ENCODE measurements around the gene FASN.

The FASN gene

DNA sequence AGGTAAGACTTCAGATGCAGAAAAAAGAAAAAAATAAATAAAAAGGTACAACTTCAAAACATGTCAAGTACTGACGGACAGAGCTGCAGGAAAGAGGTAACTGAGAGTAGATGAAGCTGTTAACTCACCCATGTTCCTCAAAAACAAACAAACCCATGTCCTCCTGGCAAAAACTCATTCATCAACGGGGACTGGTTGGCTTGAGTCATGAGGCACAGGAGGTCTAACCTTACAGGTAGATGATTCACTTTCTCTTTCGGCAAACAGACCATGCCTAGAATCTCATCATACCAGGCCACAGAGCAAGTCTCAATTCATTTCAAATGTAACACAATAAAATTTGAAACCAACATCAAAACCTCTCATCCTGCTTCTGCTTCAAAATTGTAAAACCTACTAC lies 12.3 kb upstream of the FASN start:
- TF ChIP-seq TARDBP (IDR thresholded peaks at IDR 0.05) (no peak), ARNT (IDR thresholded peaks at IDR 0.05) (no peak), HDGF (IDR thresholded peaks at IDR 0.05; ENCODE audit: borderline replicate concordance) (no peak), FOXK2 (IDR thresholded peaks at IDR 0.05) (no peak), NFRKB (IDR thresholded peaks at IDR 0.05) (no peak), FOXM1 (IDR thresholded peaks at IDR 0.05; ENCODE audit: borderline replicate concordance) (no peak), SUZ12 (IDR thresholded peaks at IDR 0.05) (no peak), CTBP1 (IDR thresholded peaks at IDR 0.05; ENCODE audit: borderline replicate concordance) (no peak), ZNF384 (IDR thresholded peaks at IDR 0.05) (no peak), L3MBTL2 (conservative IDR thresholded peaks at IDR 0.05) (no peak), FOXA1 (IDR thresholded peaks at IDR 0.05) (no peak), BHLHE40 (IDR thresholded peaks at IDR 0.05; ENCODE audit: borderline replicate concordance) (no peak), LEF1 (IDR thresholded peaks at IDR 0.05; ENCODE audit: borderline replicate concordance) (no peak), ELF4 (IDR thresholded peaks at IDR 0.05) (no peak)
- TF ChIP-seq, protein P1, sequence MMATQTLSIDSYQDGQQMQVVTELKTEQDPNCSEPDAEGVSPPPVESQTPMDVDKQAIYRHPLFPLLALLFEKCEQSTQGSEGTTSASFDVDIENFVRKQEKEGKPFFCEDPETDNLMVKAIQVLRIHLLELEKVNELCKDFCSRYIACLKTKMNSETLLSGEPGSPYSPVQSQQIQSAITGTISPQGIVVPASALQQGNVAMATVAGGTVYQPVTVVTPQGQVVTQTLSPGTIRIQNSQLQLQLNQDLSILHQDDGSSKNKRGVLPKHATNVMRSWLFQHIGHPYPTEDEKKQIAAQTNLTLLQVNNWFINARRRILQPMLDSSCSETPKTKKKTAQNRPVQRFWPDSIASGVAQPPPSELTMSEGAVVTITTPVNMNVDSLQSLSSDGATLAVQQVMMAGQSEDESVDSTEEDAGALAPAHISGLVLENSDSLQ (IDR thresholded peaks at IDR 0.05) = no peak
- ChIA-PET POLR2A (interaction anchor here (1.0 kb wide), 1 partner anchor 12 kb away, joined by 3 read pairs; no protein-coding TSS in a partner anchor), CTCF (interaction anchor here (0.6 kb wide), 2 partner anchors 20 to 73 kb away, joined by 3 to 4 read pairs; partner anchors contain the start of gene DCXR)
- DNase-seq (ENCODE audit: extremely low spot score) = no peak

- ChIA-PET CTCF (interaction anchor here (0.6 kb wide), 1 partner anchor 96 kb away, joined by 4 read pairs; no protein-coding TSS in a partner anchor), POLR2A (interaction anchor here (1.6 kb wide), 1 partner anchor 11 kb away, joined by 5 read pairs; the partner anchor contains the start of gene FASN)
- no peak for DNase-seq (ENCODE audit: extremely low spot score)
- TF ChIP-seq CTBP1 (IDR thresholded peaks at IDR 0.05; ENCODE audit: borderline replicate concordance) = no peak
- TF ChIP-seq, protein P1 (IDR thresholded peaks at IDR 0.05) = no peak
- TF ChIP-seq L3MBTL2 (conservative IDR thresholded peaks at IDR 0.05) = no peak
- no peak for TF ChIP-seq SUZ12 (IDR thresholded peaks at IDR 0.05)
- TF ChIP-seq ELF4 (IDR thresholded peaks at IDR 0.05) = no peak
- no peak for TF ChIP-seq FOXM1 (IDR thresholded peaks at IDR 0.05; ENCODE audit: borderline replicate concordance)
- no peak for TF ChIP-seq FOXA1 (IDR thresholded peaks at IDR 0.05)
- TF ChIP-seq HDGF (IDR thresholded peaks at IDR 0.05; ENCODE audit: borderline replicate concordance) = no peak
- TF ChIP-seq FOXK2 (IDR thresholded peaks at IDR 0.05) = no peak
- no peak for TF ChIP-seq TARDBP (IDR thresholded peaks at IDR 0.05)
- TF ChIP-seq BHLHE40 (IDR thresholded peaks at IDR 0.05; ENCODE audit: borderline replicate concordance) = no peak
Measured at GRCh38 chr17:82108961-82109475, 11.0 kb upstream of the FASN start.

DNA sequence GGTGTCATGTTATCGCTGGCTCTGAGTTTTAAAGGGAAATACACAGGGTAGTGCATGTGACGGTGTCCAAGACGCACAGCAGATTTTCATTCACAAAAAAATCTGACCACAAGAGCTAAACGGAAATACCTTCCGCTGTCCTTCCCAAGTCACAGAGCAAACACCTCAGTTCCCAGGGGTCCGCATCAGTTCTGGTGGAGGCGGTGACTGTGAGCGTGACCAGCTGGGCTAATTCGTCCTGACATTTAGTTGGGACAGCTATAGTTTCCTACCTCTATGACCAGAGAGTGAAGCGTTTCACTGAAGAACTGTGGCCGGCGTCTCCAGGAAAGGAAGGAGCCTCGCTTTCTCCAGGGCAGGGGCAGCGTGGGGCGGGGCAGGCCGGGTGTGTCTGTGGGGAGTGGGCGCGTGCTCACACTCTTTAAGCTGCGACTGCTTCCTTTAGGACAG lies 10.5 kb upstream of the FASN start:
- DNase-seq (ENCODE audit: extremely low spot score) = no peak
- POLR2A ChIA-PET = interaction anchor here (1.6 kb wide), 1 partner anchor 10 kb away, joined by 5 read pairs; the partner anchor contains the start of gene FASN
- CTCF ChIA-PET = interaction anchor here (0.6 kb wide), 1 partner anchor 96 kb away, joined by 4 read pairs; no protein-coding TSS in a partner anchor
- TF ChIP-seq SUZ12 (IDR thresholded peaks at IDR 0.05) = no peak
- TF ChIP-seq LEF1 (IDR thresholded peaks at IDR 0.05; ENCODE audit: borderline replicate concordance) = no peak
- TF ChIP-seq ARNT (IDR thresholded peaks at IDR 0.05) = no peak
- TF ChIP-seq FOXM1 (IDR thresholded peaks at IDR 0.05; ENCODE audit: borderline replicate concordance) = no peak
- TF ChIP-seq, protein P1 (IDR thresholded peaks at IDR 0.05) = no peak

GRCh38 chr17:82108038-82108437 lies 10.0 kb upstream of the FASN start:
- ChIA-PET CTCF (no interaction called here), POLR2A (interaction anchor here (1.6 kb wide), 1 partner anchor 10 kb away, joined by 5 read pairs; the partner anchor contains the start of gene FASN)
- no peak for TF ChIP-seq FOXA1 (IDR thresholded peaks at IDR 0.05)
- DNase-seq (ENCODE audit: extremely low spot score) = no peak

DNA sequence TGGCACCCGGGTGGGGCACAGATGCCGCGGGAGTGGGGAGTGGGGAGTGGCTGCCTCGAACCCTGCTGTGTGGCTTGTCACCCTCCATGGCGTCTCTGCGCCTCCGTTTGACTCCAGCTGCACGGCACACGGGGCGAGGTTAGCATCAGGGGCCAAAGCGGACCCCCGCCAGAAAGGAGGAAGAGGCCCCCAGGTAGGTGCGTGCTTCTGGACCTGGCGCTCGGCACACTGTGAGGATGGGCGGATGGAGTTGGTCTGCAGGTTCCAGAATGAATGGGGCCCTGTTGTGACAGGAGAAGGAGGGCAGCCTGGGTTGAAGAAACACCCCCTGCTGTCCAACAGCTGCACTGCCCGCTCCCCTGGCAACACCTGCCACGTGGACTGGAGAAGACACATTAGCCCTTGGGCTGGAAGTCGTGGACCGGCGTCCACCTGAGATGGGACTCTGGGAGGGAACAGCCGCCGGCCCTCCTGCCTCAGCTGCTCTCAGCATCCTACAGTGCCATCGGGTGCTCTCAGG lies 9.4 kb upstream of the FASN start:
- ChIA-PET CTCF (no interaction called here), POLR2A (interaction anchor here (1.3 to 1.7 kb wide), 2 partner anchors 10 to 50 kb away, joined by 3 to 11 read pairs; partner anchors contain the start of gene FASN)
- no peak for DNase-seq (ENCODE audit: extremely low spot score)
- TF ChIP-seq ZNF384 (IDR thresholded peaks at IDR 0.05) (no peak), ELF4 (IDR thresholded peaks at IDR 0.05) (no peak), CTBP1 (IDR thresholded peaks at IDR 0.05; ENCODE audit: borderline replicate concordance) (no peak), TARDBP (IDR thresholded peaks at IDR 0.05) (no peak), BHLHE40 (IDR thresholded peaks at IDR 0.05; ENCODE audit: borderline replicate concordance) (no peak), LEF1 (IDR thresholded peaks at IDR 0.05; ENCODE audit: borderline replicate concordance) (no peak), FOXM1 (IDR thresholded peaks at IDR 0.05; ENCODE audit: borderline replicate concordance) (no peak), FOXK2 (IDR thresholded peaks at IDR 0.05) (no peak), SUZ12 (IDR thresholded peaks at IDR 0.05) (no peak), SP1 (IDR thresholded peaks at IDR 0.05) (no peak), NFRKB (IDR thresholded peaks at IDR 0.05) (no peak)
- TF ChIP-seq, protein P1 (IDR thresholded peaks at IDR 0.05) = no peak

Data from HEK293T (cell line).